ENCODE measurements around the gene TPST2.

DNA sequence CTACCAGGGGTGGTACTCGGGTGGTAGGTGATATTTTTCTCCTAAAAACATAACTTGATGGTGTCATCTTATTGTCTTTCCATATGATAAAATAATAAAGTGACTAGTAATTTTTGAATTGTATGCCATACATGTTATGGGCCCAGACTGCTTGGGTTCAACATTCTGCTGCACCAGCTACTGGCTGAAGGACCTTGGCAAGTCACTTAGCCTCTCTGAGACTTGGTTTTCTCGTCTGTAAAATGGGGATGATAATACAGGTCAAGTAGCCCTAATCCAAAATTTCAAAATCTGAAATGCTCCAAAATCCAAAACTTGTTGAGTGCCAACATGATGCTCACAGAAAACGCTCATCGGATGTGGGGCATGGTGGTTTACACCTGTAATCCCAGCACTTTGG lies 42.1 kb downstream of the TPST2 start:
- TF ChIP-seq, protein P1, sequence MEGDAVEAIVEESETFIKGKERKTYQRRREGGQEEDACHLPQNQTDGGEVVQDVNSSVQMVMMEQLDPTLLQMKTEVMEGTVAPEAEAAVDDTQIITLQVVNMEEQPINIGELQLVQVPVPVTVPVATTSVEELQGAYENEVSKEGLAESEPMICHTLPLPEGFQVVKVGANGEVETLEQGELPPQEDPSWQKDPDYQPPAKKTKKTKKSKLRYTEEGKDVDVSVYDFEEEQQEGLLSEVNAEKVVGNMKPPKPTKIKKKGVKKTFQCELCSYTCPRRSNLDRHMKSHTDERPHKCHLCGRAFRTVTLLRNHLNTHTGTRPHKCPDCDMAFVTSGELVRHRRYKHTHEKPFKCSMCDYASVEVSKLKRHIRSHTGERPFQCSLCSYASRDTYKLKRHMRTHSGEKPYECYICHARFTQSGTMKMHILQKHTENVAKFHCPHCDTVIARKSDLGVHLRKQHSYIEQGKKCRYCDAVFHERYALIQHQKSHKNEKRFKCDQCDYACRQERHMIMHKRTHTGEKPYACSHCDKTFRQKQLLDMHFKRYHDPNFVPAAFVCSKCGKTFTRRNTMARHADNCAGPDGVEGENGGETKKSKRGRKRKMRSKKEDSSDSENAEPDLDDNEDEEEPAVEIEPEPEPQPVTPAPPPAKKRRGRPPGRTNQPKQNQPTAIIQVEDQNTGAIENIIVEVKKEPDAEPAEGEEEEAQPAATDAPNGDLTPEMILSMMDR (IDR thresholded peaks at IDR 0.05): no peak
- no peak for TF ChIP-seq POLR2A (IDR thresholded peaks at IDR 0.05)

Data from esophagus squamous epithelium (tissue), 4 donors.